K562 (cell line): ENCODE measurements around the gene CBLC. TPM values are rescaled to one million over a fixed set of nuclear protein-coding genes. Genes with fewer than 3 reads are reported as not detected.

ENCODE experiments used
- ARID1B ChIP-seq: fragments of 450-650 bp; IDR thresholded peaks from 2 replicates; pipeline ENCODE4 v1.6.1; 2016; ENCODE audit warnings: antibody characterized with exemption, mild to moderate bottlenecking, inconsistent platforms
- ARID3A ChIP-seq: IDR thresholded peaks from 2 replicates; pipeline ENCODE4 v1.6.1; 2012; ENCODE audit warnings: low read depth, low read length, improper control_type of control experiment, borderline replicate concordance
- CCAR2 ChIP-seq: fragments of 200-400 bp; formaldehyde crosslinking; IDR thresholded peaks from 2 replicates; pipeline ENCODE4 v1.6.1; 2017; ENCODE audit warnings: mild to moderate bottlenecking, low read depth, low read length
- CCNT2 ChIP-seq: IDR thresholded peaks from 2 replicates; pipeline ENCODE4 v1.6.1; 2011; ENCODE audit warnings: borderline replicate concordance, low read depth, mild to moderate bottlenecking, moderate library complexity, mixed read lengths, low read length; ENCODE audit not compliant: insufficient read length; ENCODE audit errors: extremely low read depth
- FOXM1 ChIP-seq, 2 experiments: fragments of 450-650 bp in 1 of 2; sonication (generic) in 1 of 2; formaldehyde crosslinking in 1 of 2; IDR thresholded peaks; 2 replicates each; pipeline versions ENCODE4 v1.6.1 to v1.9.0; 2017 to 2022; ENCODE audit warnings: low read depth in 2 of 2, mild to moderate bottlenecking in 2 of 2, missing genetic modification reagents in 1 of 2, moderate library complexity in 1 of 2
- GMEB1 ChIP-seq: fragments of 250-450 bp; sonication (Bioruptor Pico); IDR thresholded peaks from 2 replicates; pipeline ENCODE4 v1.4.0; 2020; ENCODE audit warnings: mild to moderate bottlenecking
- HDAC6 ChIP-seq: IDR thresholded peaks from 2 replicates; pipeline ENCODE4 v1.6.1; 2012; ENCODE audit warnings: low read depth, mild to moderate bottlenecking, control low read depth, inconsistent platforms, low read length, moderate library complexity
- MLLT1 ChIP-seq, 2 experiments: fragments of 450-650 bp; IDR thresholded peaks; 2 replicates each; pipeline ENCODE4 v1.6.1; 2016
- NBN ChIP-seq: fragments of 450-650 bp; IDR thresholded peaks from 2 replicates; pipeline ENCODE4 v1.6.1; 2016; ENCODE audit warnings: low read depth, mild to moderate bottlenecking
- NCOA1 ChIP-seq: fragments of 450-650 bp; IDR thresholded peaks from 2 replicates; pipeline ENCODE4 v1.6.1; 2016; ENCODE audit warnings: low read depth
- NCOA4 ChIP-seq: fragments of 450-650 bp; IDR thresholded peaks from 2 replicates; pipeline ENCODE4 v1.6.1; 2018; ENCODE audit warnings: mild to moderate bottlenecking; ENCODE audit not compliant: partially characterized antibody
- NRF1 ChIP-seq, 2 experiments: fragments of 450-650 bp; IDR thresholded peaks in 1 of 2; conservative IDR thresholded peaks in 1 of 2; 2 replicates each; pipeline ENCODE4 v1.6.1; 2014; ENCODE audit warnings: mild to moderate bottlenecking in 2 of 2
- PHB2 ChIP-seq: fragments of 450-650 bp; IDR thresholded peaks from 2 replicates; pipeline ENCODE4 v1.6.1; 2017; ENCODE audit warnings: low read depth
- XRCC5 ChIP-seq: fragments of 200-400 bp; formaldehyde crosslinking; IDR thresholded peaks from 2 replicates; pipeline ENCODE4 v1.6.1; 2017; ENCODE audit warnings: low read depth, mild to moderate bottlenecking, low read length
- YY1 ChIP-seq, 3 experiments: IDR thresholded peaks; 2 replicates each; pipeline ENCODE4 v1.6.1; 2011; ENCODE audit warnings: low read length in 2 of 3, mild to moderate bottlenecking in 2 of 3, moderate library complexity in 2 of 3, borderline replicate concordance in 1 of 3, control low read depth in 1 of 3, low read depth in 1 of 3; ENCODE audit not compliant: insufficient read depth in 3 of 3, insufficient replicate concordance in 2 of 3, control insufficient read depth in 1 of 3, insufficient read length in 1 of 3; ENCODE audit errors: extremely low read depth in 1 of 3
- ZKSCAN8 ChIP-seq: fragments of 200-800 bp; sonication (Bioruptor generic); IDR thresholded peaks from 2 replicates; pipeline ENCODE4 v1.6.1; 2016; ENCODE audit warnings: missing genetic modification characterization, missing compliant biosample characterization
- ZNF146 ChIP-seq: IDR thresholded peaks from one replicate; pipeline ENCODE4 v1.6.1; 2018; ENCODE audit warnings: missing compliant biosample characterization; ENCODE audit not compliant: unreplicated experiment
- ZNF165 ChIP-seq: fragments of 250-450 bp; sonication (Bioruptor Pico); IDR thresholded peaks from 2 replicates; pipeline ENCODE4 v1.4.0; 2020; ENCODE audit warnings: borderline replicate concordance
- ZNF449 ChIP-seq: fragments of 250-450 bp; sonication (Bioruptor Pico); IDR thresholded peaks from 2 replicates; pipeline ENCODE4 v1.8.0; 2022; ENCODE audit warnings: moderate library complexity, mild to moderate bottlenecking, inconsistent platforms
- polyA plus RNA-seq, 8 experiments: library from polyadenylated mRNA; depleted of rRNA in 4 of 8; stranded (reverse) in 5 of 8; unstranded in 3 of 8; fragments of >200 nt; fragmentation: Nextera tagmentation in 2 of 8; fragmentation: Illumina TruSeq in 1 of 8; extraction: Ambion mirVana in 2 of 8; extraction: Trizol in 1 of 8; gene quantifications; 2 replicates each; pipeline versions ENCODE4 v1.2.1 to v1.2.3, GENCODE V29; 2011 to 2014; ENCODE audit warnings: inconsistent platforms in 1 of 8, missing spikeins in 1 of 8
- total RNA-seq, 7 experiments: library from RNA; depleted of rRNA in 6 of 7; stranded (reverse); fragments of >200 nt in 6 of 7; fragmentation: Illumina TruSeq in 2 of 7; extraction: Trizol in 2 of 7; gene quantifications; 2 replicates each; pipeline versions ENCODE4 v1.2.1 to v1.2.3, GENCODE V29; 2011 to 2021; ENCODE audit warnings: low replicate concordance in 1 of 7

CBLC gene
- total and polyA plus RNA-seq, 9 of the 15 experiments (the other 6 are each of a cell fraction or from before 2014, with no cell fraction given): 0.09 TPM; not detected in 8

GRCh38 chr19:44752816-44753625 is 24.7 kb upstream of the CBLC start (continued):
- peak; percentile 66; the same call in 1 of the 2 replicates for TF ChIP-seq FOXM1 (IDR thresholded peaks at IDR 0.05; ENCODE audit: low read depth)
- TF ChIP-seq FOXM1 (CRISPR knock-in tag; IDR thresholded peaks at IDR 0.05; ENCODE audit: low read depth): no peak
- TF ChIP-seq NRF1 (conservative IDR thresholded peaks at IDR 0.05 in 1 of 2, IDR thresholded peaks at IDR 0.05 in 1 of 2): peak; percentile 24 to 40; a peak in 3 of 4 replicates
- TF ChIP-seq ARID3A: no peak
- TF ChIP-seq ARID1B: peak; percentile 96
- TF ChIP-seq CCNT2: peak; percentile 94
- TF ChIP-seq HDAC6: no peak
- no peak for TF ChIP-seq CCAR2
- peak; percentile 86; the same call in 1 of the 2 replicates for TF ChIP-seq ZKSCAN8 (CRISPR knock-in tag)
- TF ChIP-seq GMEB1 (CRISPR knock-in tag): peak; percentile 46
- no peak for TF ChIP-seq ZNF165 (CRISPR knock-in tag)
- peak; percentile 94 for TF ChIP-seq NCOA1
- TF ChIP-seq NBN: peak; percentile 97
- TF ChIP-seq YY1 (IDR thresholded peaks at IDR 0.05; ENCODE audit: borderline replicate concordance in 1 of 3, control insufficient read depth in 1 of 3, extremely low read depth in 1 of 3, insufficient read depth in 3 of 3, insufficient read length in 1 of 3, insufficient replicate concordance in 2 of 3, low read depth in 1 of 3, low read length in 2 of 3): peak in 1 of 3 experiments; percentile 30
- TF ChIP-seq XRCC5: peak; percentile 67; the same call in 1 of the 2 replicates
- TF ChIP-seq NCOA4: no peak
- TF ChIP-seq MLLT1 (IDR thresholded peaks at IDR 0.05): peak; percentile 72 to 99; a peak in 3 of 4 replicates
- no peak for TF ChIP-seq ZNF146 (CRISPR knock-in tag)
- TF ChIP-seq PHB2: no peak
- no peak for TF ChIP-seq ZNF449 (CRISPR knock-in tag)
